GM12878 (cell line): ENCODE data around the gene PALLD. TPM values are rescaled to one million over a fixed set of nuclear protein-coding genes. Genes with fewer than 3 reads are reported as not detected.

Experiments
- ATAC-seq: fragments of 200-7000 bp; cut with Tn5 transposase; 3 replicates; pipeline ENCODE4 v1.9.1; 2020; ENCODE audit warnings: mild to moderate bottlenecking, moderate library complexity
- BruUV-seq: library from RNA; stranded (reverse); fragments of 400-500 nt; replicated peaks from 2 replicates; lab custom pipeline; 2021; lab: Mats Ljungman, UMichigan
- CTCF ChIA-PET: fragments of 300-600 bp; sonication (Branson Sonifier 250); formaldehyde crosslinking; extraction: SDS; loops from one replicate; lab custom pipeline; 2021; ENCODE audit warnings: inconsistent platforms; lab: Yijun Ruan, JAX
- POLR2A ChIA-PET: fragments of 350-600 bp; formaldehyde crosslinking; extraction: SDS; loops from one replicate; lab custom pipeline; 2021; ENCODE audit warnings: inconsistent platforms; lab: Charles Lee
- RAD21 ChIA-PET: fragments of 300-600 bp; sonication (Branson Sonifier 250); formaldehyde crosslinking; loops from one replicate; lab custom pipeline; 2023; ENCODE audit warnings: antibody characterized with exemption; ENCODE audit not compliant: unreplicated experiment; lab: Charles Lee
- SMC1A ChIA-PET: fragments of 300-600 bp; sonication (Branson Sonifier 250); formaldehyde crosslinking; loops from one replicate; lab custom pipeline; 2023; ENCODE audit not compliant: unreplicated experiment, uncharacterized antibody; lab: Charles Lee
- DNase-seq: peaks from one replicate; pipeline ENCODE4 v3.0.0-alpha.2; 2011; ENCODE audit warnings: low read depth, low spot score
- FAIRE-seq: peaks from 3 replicates; lab custom pipeline; 2011; peaks lifted over from hg19 to GRCh38; lab: Jason Lieb, UNC
- H2AFZ ChIP-seq: 2 replicates; pipeline ENCODE4 v1.6.0; 2011; ENCODE audit warnings: low read depth, low read length, control low read depth; ENCODE audit not compliant: control insufficient read depth
- H3K27ac ChIP-seq: 2 replicates; pipeline ENCODE4 v1.5.1; 2011; ENCODE audit warnings: control low read depth; ENCODE audit not compliant: control insufficient read depth, insufficient read depth
- H3K27me3 ChIP-seq, 2 experiments: replicated peaks in 1 of 2; 2 replicates each; pipeline versions ENCODE4 v1.6.0 to v1.6.1; 2011; ENCODE audit warnings: low read length in 1 of 2; ENCODE audit not compliant: control insufficient read depth in 2 of 2, insufficient read depth in 2 of 2
- H3K36me3 ChIP-seq, 2 experiments: 2 replicates each; pipeline ENCODE4 v1.5.1; 2011; ENCODE audit warnings: low read length in 1 of 2; ENCODE audit not compliant: control insufficient read depth in 2 of 2, insufficient read depth in 2 of 2
- H3K4me1 ChIP-seq: 2 replicates; pipeline ENCODE4 v1.6.1; 2011; ENCODE audit warnings: mild to moderate bottlenecking, low read length, moderate library complexity, mixed read lengths; ENCODE audit not compliant: control insufficient read depth, insufficient read depth
- H3K4me2 ChIP-seq: 2 replicates; pipeline ENCODE4 v1.6.0; 2011; ENCODE audit warnings: control low read depth; ENCODE audit not compliant: control insufficient read depth, insufficient read depth
- H3K4me3 ChIP-seq: fragments of 200-600 bp; sonication (generic); 2 replicates; pipeline ENCODE4 v1.5.1; 2016
- H3K79me2 ChIP-seq: 2 replicates; pipeline ENCODE4 v1.6.0; 2011; ENCODE audit warnings: low read length; ENCODE audit not compliant: control insufficient read depth, insufficient read depth
- H3K9ac ChIP-seq: 2 replicates; pipeline ENCODE4 v1.8.0; 2011; ENCODE audit warnings: low read length, control low read depth, mixed read lengths; ENCODE audit not compliant: control insufficient read depth, insufficient read depth
- H3K9me3 ChIP-seq: replicated peaks from 3 replicates; pipeline ENCODE4 v1.5.1; 2011; ENCODE audit warnings: mild to moderate bottlenecking, low read length; ENCODE audit not compliant: control insufficient read depth, insufficient read depth
- H4K20me1 ChIP-seq: 2 replicates; pipeline ENCODE4 v1.6.0; 2011; ENCODE audit not compliant: control insufficient read depth, insufficient read depth
- ATF3 ChIP-seq: IDR thresholded peaks from 2 replicates; pipeline ENCODE4 v1.6.1; 2011; ENCODE audit warnings: low read depth, mild to moderate bottlenecking, low read length, moderate library complexity, borderline replicate concordance; ENCODE audit errors: extremely low read depth
- BCLAF1 ChIP-seq: fragments of 450-650 bp; IDR thresholded peaks from 2 replicates; pipeline ENCODE4 v1.6.1; 2017; ENCODE audit warnings: antibody characterized with exemption, mild to moderate bottlenecking, moderate library complexity
- EGR1 ChIP-seq, 2 experiments: IDR thresholded peaks; 1 replicate in 1 of 2; 2 replicates in 1 of 2; pipeline ENCODE4 v1.6.1; 2011 to 2012; ENCODE audit warnings: low read depth in 2 of 2, low read length in 2 of 2, borderline replicate concordance in 1 of 2, mild to moderate bottlenecking in 1 of 2, moderate library complexity in 1 of 2
- ETV6 ChIP-seq, 2 experiments: fragments of 450-650 bp in 1 of 2; IDR thresholded peaks in 1 of 2; conservative IDR thresholded peaks in 1 of 2; 2 replicates each; pipeline ENCODE4 v1.6.1; 2014; ENCODE audit warnings: antibody characterized with exemption in 1 of 2, borderline replicate concordance in 1 of 2, low read depth in 1 of 2, mild to moderate bottlenecking in 1 of 2, moderate library complexity in 1 of 2
- EZH2 ChIP-seq: IDR thresholded peaks from 2 replicates; pipeline ENCODE4 v1.6.1; 2012; ENCODE audit warnings: low read depth, mild to moderate bottlenecking, control low read depth, inconsistent platforms, low read length, borderline replicate concordance; ENCODE audit not compliant: control insufficient read depth
- JUNB ChIP-seq: IDR thresholded peaks from 2 replicates; pipeline ENCODE4 v1.6.1; 2016; ENCODE audit warnings: antibody characterized with exemption, mild to moderate bottlenecking
- KAT2A ChIP-seq: conservative IDR thresholded peaks from 2 replicates; pipeline ENCODE4 v1.6.1; 2011; ENCODE audit warnings: low read depth, low read length; ENCODE audit not compliant: control insufficient read depth
- KLF5 ChIP-seq: fragments of 450-650 bp; IDR thresholded peaks from 2 replicates; pipeline ENCODE4 v1.6.1; 2014; ENCODE audit warnings: mild to moderate bottlenecking; ENCODE audit not compliant: partially characterized antibody
- MTA2 ChIP-seq: fragments of 450-650 bp; IDR thresholded peaks from 2 replicates; pipeline ENCODE4 v1.6.1; 2016; ENCODE audit warnings: low read depth, mild to moderate bottlenecking, moderate library complexity
- NFYA ChIP-seq: IDR thresholded peaks from 2 replicates; pipeline ENCODE4 v1.6.1; 2011; ENCODE audit warnings: low read depth, mild to moderate bottlenecking, low read length, improper control_type of control experiment, borderline replicate concordance
- SMC3 ChIP-seq: IDR thresholded peaks from 2 replicates; pipeline ENCODE4 v1.6.1; 2011; ENCODE audit warnings: low read length, improper control_type of control experiment, borderline replicate concordance
- SRF ChIP-seq, 2 experiments: IDR thresholded peaks; 2 replicates each; pipeline ENCODE4 v1.6.1; 2011; ENCODE audit warnings: low read depth in 2 of 2, low read length in 2 of 2, mild to moderate bottlenecking in 1 of 2, moderate library complexity in 1 of 2
- YBX1 ChIP-seq: fragments of 450-650 bp; IDR thresholded peaks from 2 replicates; pipeline ENCODE4 v1.6.1; 2016; ENCODE audit warnings: antibody characterized with exemption
- ZZZ3 ChIP-seq: IDR thresholded peaks from 2 replicates; pipeline ENCODE4 v1.6.1; 2011; ENCODE audit warnings: low read depth; ENCODE audit not compliant: control insufficient read depth, insufficient read length
- WGBS: methylation state at CpG from one replicate; pipeline ENCODE4 v1.1.6; 2016; ENCODE audit warnings: low lambda C conversion rate; ENCODE audit not compliant: insufficient replicate concordance, insufficient coverage; ENCODE audit errors: missing lambda C conversion rate; 5-methylcytosine and 5-hydroxymethylcytosine counted together
- in situ Hi-C: fragments of 300-500 bp; cut with MboI; formaldehyde crosslinking; loops from 9 replicates; pipeline ENCODE4 v1.14.3; 2018; ENCODE audit warnings: mixed read lengths
- intact Hi-C: fragments of 100-400 bp; cut with micrococcal nuclease; formaldehyde crosslinking; loops from one replicate; pipeline ENCODE4 v1.14.2; 2022; ENCODE audit not compliant: unreplicated experiment
- polyA plus RNA-seq, 11 experiments: library from polyadenylated mRNA; depleted of rRNA in 4 of 11; unstranded in 6 of 11; stranded (reverse) in 5 of 11; fragments of >200 nt; fragmentation: Nextera tagmentation in 4 of 11; fragmentation: Illumina TruSeq in 1 of 11; extraction: Ambion mirVana in 4 of 11; extraction: Trizol in 1 of 11; gene quantifications; 1 replicate in 1 of 11; 2 replicates in 10 of 11; pipeline versions ENCODE4 v1.2.1 to v1.2.3, GENCODE V29; 2011 to 2016; ENCODE audit warnings: inconsistent platforms in 2 of 11, missing spikeins in 2 of 11, low read depth in 1 of 11
- total RNA-seq, 4 experiments: library from RNA; depleted of rRNA in 3 of 4; stranded (reverse); fragments of >200 nt in 3 of 4; fragmentation: Illumina TruSeq in 1 of 4; extraction: Trizol in 1 of 4; gene quantifications; 2 replicates each; pipeline versions ENCODE4 v1.2.1 to v1.2.3, GENCODE V29; 2013 to 2021

PALLD gene
- total and polyA plus RNA-seq, 10 of the 15 experiments (the other 5 are each of a cell fraction or from before 2014, with no cell fraction given): 1.0 to 7.7 (median 1.7) TPM

DNA sequence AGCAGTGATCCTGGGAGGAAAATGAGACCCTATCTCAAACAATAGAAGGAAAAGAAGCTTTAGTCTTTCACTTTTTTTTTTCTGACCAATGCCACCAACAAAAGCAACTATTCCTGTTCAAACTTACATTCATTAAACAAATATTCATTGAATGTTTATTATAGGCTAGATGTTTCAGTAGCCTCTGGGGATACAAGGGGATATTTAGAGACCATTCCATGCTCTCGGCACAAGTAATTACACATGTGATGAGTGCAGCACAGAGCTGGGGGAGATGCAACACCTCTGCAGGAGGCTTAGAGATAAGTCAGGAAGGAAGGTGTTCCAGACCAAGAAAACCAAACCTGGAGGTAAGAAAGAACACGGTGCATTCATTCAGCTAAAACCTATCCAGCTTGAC is 68.3 kb downstream of the PALLD start:
- H3K79me2 ChIP-seq: no peaks in the 10 kb centered on the region
- FAIRE-seq: no peak
- no TSS peak for BruUV-seq
- H3K27me3 ChIP-seq: no peaks in the 10 kb centered on the region
- ChIA-PET SMC1A (interaction anchor here (0.5 to 1.4 kb wide), 3 partner anchors 10 to 325 kb away, joined by 3 read pairs; no protein-coding TSS in a partner anchor), CTCF (interaction anchor here (1.6 kb wide), 1 partner anchor 10 kb away, joined by 6 read pairs; no protein-coding TSS in a partner anchor), POLR2A (no interaction called here), RAD21 (no interaction called here)
- no peaks in the 10 kb centered on the region for H3K9me3 ChIP-seq
- no peak overlapping the region for H3K9ac ChIP-seq
- WGBS: 0% methylated on average over 2 of the region's 2 CpGs
- H3K4me2 ChIP-seq: no peak overlapping the region
- H2AFZ ChIP-seq: no peak overlapping the region
- no peaks in the 10 kb centered on the region for H4K20me1 ChIP-seq
- ATAC-seq: no peak
- DNase-seq: no peak
- intact Hi-C loops: no loop called here
- no peaks in the 10 kb centered on the region for H3K4me1 ChIP-seq
- no peak for TF ChIP-seq KAT2A
- no peak for TF ChIP-seq ETV6 (conservative IDR thresholded peaks at IDR 0.05 in 1 of 2, IDR thresholded peaks at IDR 0.05 in 1 of 2; ENCODE audit: borderline replicate concordance in 1 of 2, low read depth in 1 of 2)
- TF ChIP-seq BCLAF1: no peak
- no peaks in the 10 kb centered on the region for H3K36me3 ChIP-seq
- no peak overlapping the region for H3K4me3 ChIP-seq
- in situ Hi-C loops: no loop called here
- H3K27ac ChIP-seq: no peak overlapping the region

DNA sequence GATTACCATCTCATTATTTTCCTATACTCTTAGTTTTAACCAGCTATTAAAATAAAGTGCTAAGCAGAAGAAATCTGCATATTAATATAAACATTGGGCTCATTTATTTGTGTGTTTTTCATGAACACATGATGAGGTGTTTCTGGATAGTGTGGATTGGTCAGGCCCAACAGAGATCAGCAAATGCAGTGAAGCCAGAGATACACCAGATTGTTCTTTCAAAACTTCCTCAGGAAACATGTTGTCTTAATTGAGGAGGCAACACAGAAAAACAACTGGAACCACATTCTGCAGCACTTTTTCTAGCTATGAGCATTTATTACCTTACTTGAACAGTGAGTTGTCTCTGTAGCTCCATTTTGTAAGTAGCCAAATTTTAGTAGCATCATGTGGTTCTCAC is 69.9 kb downstream of the PALLD start:
- no peaks in the 10 kb centered on the region for H3K9me3 ChIP-seq
- no peaks in the 10 kb centered on the region for H3K36me3 ChIP-seq
- ChIA-PET POLR2A (no interaction called here), CTCF (interaction anchor here (0.5 to 1.6 kb wide), 4 partner anchors 9 to 358 kb away, joined by 3 to 6 read pairs (median 4); no protein-coding TSS in a partner anchor), SMC1A (interaction anchor here (1.6 kb wide), 1 partner anchor 88 kb away, joined by 4 read pairs; no protein-coding TSS in a partner anchor), RAD21 (no interaction called here)
- FAIRE-seq (no peak), ATAC-seq (no peak), DNase-seq (no peak)
- no peak overlapping the region for H3K4me3 ChIP-seq
- no peaks in the 10 kb centered on the region for H3K27me3 ChIP-seq
- no peaks in the 10 kb centered on the region for H3K79me2 ChIP-seq
- BruUV-seq: no TSS peak
- no peaks in the 10 kb centered on the region for H3K4me1 ChIP-seq
- no peaks in the 10 kb centered on the region for H4K20me1 ChIP-seq
- H2AFZ ChIP-seq: no peak overlapping the region
- no peak overlapping the region for H3K9ac ChIP-seq
- H3K27ac ChIP-seq: no peak overlapping the region
- intact Hi-C loops (no loop called here), in situ Hi-C loops (no loop called here)
- H3K4me2 ChIP-seq: no peak overlapping the region
- TF ChIP-seq SRF (IDR thresholded peaks at IDR 0.05; ENCODE audit: low read depth in 2 of 2, low read length in 2 of 2) (no peak), YBX1 (no peak), MTA2 (no peak), ATF3 (no peak), ZZZ3 (no peak), JUNB (no peak), EGR1 (IDR thresholded peaks at IDR 0.05; ENCODE audit: borderline replicate concordance in 1 of 2, low read depth in 2 of 2, low read length in 2 of 2) (no peak), SMC3 (no peak), EZH2 (no peak), NFYA (no peak), KLF5 (no peak)
